GM23248 (cell line): Measurements from ENCODE around the gene FRAS1.

ENCODE experiments used
- EZH2 ChIP-seq: fragments of 200-600 bp; sonication (generic); IDR thresholded peaks from 2 replicates; pipeline ENCODE4 v1.6.1; 2018; ENCODE audit warnings: antibody characterized with exemption, mild to moderate bottlenecking; ENCODE audit not compliant: insufficient read depth, poor library complexity, severe bottlenecking
- EZH2phosphoT487 ChIP-seq: fragments of 200-600 bp; sonication (generic); IDR thresholded peaks from 2 replicates; pipeline ENCODE4 v1.6.1; 2018; ENCODE audit warnings: antibody characterized with exemption, moderate library complexity, mild to moderate bottlenecking, low read depth; ENCODE audit not compliant: insufficient read depth

GRCh38 chr4:78309352-78309751 is 252.2 kb downstream of the FRAS1 start:
- TF ChIP-seq EZH2 (no peak), EZH2phosphoT487 (no peak)
